SH-SY5Y (cell line): ENCODE results near the gene TTLL4.

Source experiments
- GATA2 ChIP-seq: IDR thresholded peaks from 2 replicates; pipeline ENCODE4 v1.6.1; 2011; ENCODE audit warnings: mild to moderate bottlenecking, low read depth, low read length
- GATA3 ChIP-seq: IDR thresholded peaks from 2 replicates; pipeline ENCODE4 v1.6.1; 2011; ENCODE audit warnings: low read depth, mild to moderate bottlenecking, low read length, moderate library complexity

DNA sequence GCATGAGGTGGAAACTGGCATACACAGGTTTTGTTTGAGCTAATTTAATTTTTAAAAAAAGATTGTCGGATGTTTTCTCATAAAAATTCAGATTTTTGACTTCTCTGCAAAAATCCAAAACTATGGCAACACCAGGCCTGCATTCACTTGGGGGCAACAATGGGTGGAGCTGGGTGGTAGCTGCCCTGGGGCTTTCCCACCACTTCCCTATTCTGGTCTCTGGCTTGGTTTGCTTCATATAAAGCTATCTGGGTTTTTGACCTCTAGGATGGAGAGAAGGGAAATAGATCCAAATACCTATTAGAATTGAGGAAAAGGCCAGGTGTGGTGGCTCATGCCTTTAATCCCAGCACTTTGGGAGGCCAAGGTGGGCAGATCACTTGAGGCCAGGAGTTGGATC, 65.9 kb downstream of the TTLL4 start:
- no peak for TF ChIP-seq GATA2
- TF ChIP-seq GATA3, result no peak
